Measurements from ENCODE around the gene SORCS3. TPM values are rescaled to one million over a fixed set of nuclear protein-coding genes. Genes with fewer than 3 reads are reported as not detected.

The SORCS3 gene
- polyA plus RNA-seq, 4 donors, result 0.07 to 0.31 TPM; not detected in 2

DNA sequence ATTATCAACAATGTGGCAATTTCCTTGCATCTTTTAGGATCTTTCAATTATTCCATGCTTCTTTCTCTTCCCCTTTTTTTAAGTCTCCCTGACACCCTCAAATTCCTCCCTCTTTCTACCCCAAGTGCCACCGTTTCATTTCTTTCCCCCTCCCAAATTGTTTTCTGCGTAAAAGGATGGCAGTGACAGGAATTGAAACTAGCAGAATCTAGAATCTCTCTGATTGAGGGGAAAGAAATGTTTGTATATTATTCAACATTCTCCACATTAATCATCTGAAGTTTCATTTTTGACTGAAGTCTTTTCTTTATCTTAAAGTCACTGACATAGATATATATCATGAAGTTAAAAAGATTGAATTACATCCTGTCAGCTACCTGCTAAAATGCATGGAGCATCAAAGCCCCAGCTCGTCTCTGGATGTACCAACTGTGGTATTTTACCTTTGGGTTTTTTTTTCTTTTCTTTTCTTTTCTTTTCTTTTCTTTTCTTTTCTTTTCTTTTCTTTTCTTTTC is 633.5 kb downstream of the SORCS3 start:
- Histone ChIP-seq H3K36me3 (ENCODE audit: control insufficient read depth in 3 of 3, insufficient read depth in 2 of 3, low read depth in 1 of 3, low read length in 3 of 3) (no peaks in the 10 kb centered on the region), H3K27ac (ENCODE audit: low read depth in 1 of 3, low read length in 2 of 3) (no peak overlapping the region), H3K4me1 (ENCODE audit: control insufficient read depth in 3 of 3, insufficient read depth in 2 of 3, low read depth in 1 of 3, low read length in 2 of 3) (no peaks in the 10 kb centered on the region), H3K9me3 (ENCODE audit: control insufficient read depth in 2 of 2, insufficient read depth in 1 of 2, low read depth in 1 of 2, low read length in 1 of 2) (no peaks in the 10 kb centered on the region), H3K4me3 (ENCODE audit: low read depth in 1 of 3, low read length in 3 of 3) (no peak overlapping the region), H3K27me3 (ENCODE audit: control insufficient read depth in 3 of 3, insufficient read depth in 3 of 3, low read length in 3 of 3) (no peaks in the 10 kb centered on the region)
- FAIRE-seq (no peak), DNase-seq (no peak)
- 52 to 68% (median 66%) methylated on average over 3 of the region's 3 CpGs for WGBS, 3 donors

- DNase-seq (peak in 1 of 2 donors; percentile 12), FAIRE-seq (no peak)
- Histone ChIP-seq H3K4me3 (ENCODE audit: low read depth in 1 of 3, low read length in 3 of 3) (no peak overlapping the region), H3K36me3 (ENCODE audit: control insufficient read depth in 3 of 3, insufficient read depth in 2 of 3, low read depth in 1 of 3, low read length in 3 of 3) (no peaks in the 10 kb centered on the region), H3K27me3 (ENCODE audit: control insufficient read depth in 3 of 3, insufficient read depth in 3 of 3, low read length in 3 of 3) (no peaks in the 10 kb centered on the region), H3K4me1 (ENCODE audit: control insufficient read depth in 3 of 3, insufficient read depth in 2 of 3, low read depth in 1 of 3, low read length in 2 of 3) (no peaks in the 10 kb centered on the region), H3K27ac (ENCODE audit: low read depth in 1 of 3, low read length in 2 of 3) (no peak overlapping the region), H3K9me3 (ENCODE audit: control insufficient read depth in 2 of 2, insufficient read depth in 1 of 2, low read depth in 1 of 2, low read length in 1 of 2) (no peaks in the 10 kb centered on the region)
- WGBS, 3 donors, result 74 to 93% (median 85%) methylated on average over 7 of the region's 7 CpGs
These were observed 637.3 kb downstream of the SORCS3 start for GRCh38 chr10:105278439-105278838.

- no peak for DNase-seq
- no peaks in the 10 kb centered on the region for H3K27me3 ChIP-seq (ENCODE audit: control insufficient read depth in 3 of 3, insufficient read depth in 3 of 3, low read length in 3 of 3)
- no peak overlapping the region for H3K4me3 ChIP-seq (ENCODE audit: low read depth in 1 of 3, low read length in 3 of 3)
- H3K4me1 ChIP-seq (ENCODE audit: control insufficient read depth in 3 of 3, insufficient read depth in 2 of 3, low read depth in 1 of 3, low read length in 2 of 3), result no peaks in the 10 kb centered on the region
- no peak overlapping the region for H3K27ac ChIP-seq (ENCODE audit: low read depth in 1 of 3, low read length in 2 of 3)
- no peak for FAIRE-seq
- H3K9me3 ChIP-seq (ENCODE audit: control insufficient read depth in 2 of 2, insufficient read depth in 1 of 2, low read depth in 1 of 2, low read length in 1 of 2), result no peaks in the 10 kb centered on the region
- H3K36me3 ChIP-seq (ENCODE audit: control insufficient read depth in 3 of 3, insufficient read depth in 2 of 3, low read depth in 1 of 3, low read length in 3 of 3), result no peaks in the 10 kb centered on the region
These were observed 638.0 kb downstream of the SORCS3 start for GRCh38 chr10:105279101-105279500.

- no peak overlapping the region for H3K4me3 ChIP-seq (ENCODE audit: low read depth in 1 of 3, low read length in 3 of 3)
- H3K27ac ChIP-seq (ENCODE audit: low read depth in 1 of 3, low read length in 2 of 3), result no peak overlapping the region
- no peaks in the 10 kb centered on the region for H3K36me3 ChIP-seq (ENCODE audit: control insufficient read depth in 3 of 3, insufficient read depth in 2 of 3, low read depth in 1 of 3, low read length in 3 of 3)
- DNase-seq (no peak), FAIRE-seq (no peak)
- no peaks in the 10 kb centered on the region for H3K4me1 ChIP-seq (ENCODE audit: control insufficient read depth in 3 of 3, insufficient read depth in 2 of 3, low read depth in 1 of 3, low read length in 2 of 3)
- no peaks in the 10 kb centered on the region for H3K27me3 ChIP-seq (ENCODE audit: control insufficient read depth in 3 of 3, insufficient read depth in 3 of 3, low read length in 3 of 3)
- 70 to 79% (median 76%) methylated on average over 1 of the region's 1 CpG for WGBS, 3 donors
- H3K9me3 ChIP-seq (ENCODE audit: control insufficient read depth in 2 of 2, insufficient read depth in 1 of 2, low read depth in 1 of 2, low read length in 1 of 2), result no peaks in the 10 kb centered on the region
These were observed 639.8 kb downstream of the SORCS3 start for GRCh38 chr10:105280895-105281294.

DNA sequence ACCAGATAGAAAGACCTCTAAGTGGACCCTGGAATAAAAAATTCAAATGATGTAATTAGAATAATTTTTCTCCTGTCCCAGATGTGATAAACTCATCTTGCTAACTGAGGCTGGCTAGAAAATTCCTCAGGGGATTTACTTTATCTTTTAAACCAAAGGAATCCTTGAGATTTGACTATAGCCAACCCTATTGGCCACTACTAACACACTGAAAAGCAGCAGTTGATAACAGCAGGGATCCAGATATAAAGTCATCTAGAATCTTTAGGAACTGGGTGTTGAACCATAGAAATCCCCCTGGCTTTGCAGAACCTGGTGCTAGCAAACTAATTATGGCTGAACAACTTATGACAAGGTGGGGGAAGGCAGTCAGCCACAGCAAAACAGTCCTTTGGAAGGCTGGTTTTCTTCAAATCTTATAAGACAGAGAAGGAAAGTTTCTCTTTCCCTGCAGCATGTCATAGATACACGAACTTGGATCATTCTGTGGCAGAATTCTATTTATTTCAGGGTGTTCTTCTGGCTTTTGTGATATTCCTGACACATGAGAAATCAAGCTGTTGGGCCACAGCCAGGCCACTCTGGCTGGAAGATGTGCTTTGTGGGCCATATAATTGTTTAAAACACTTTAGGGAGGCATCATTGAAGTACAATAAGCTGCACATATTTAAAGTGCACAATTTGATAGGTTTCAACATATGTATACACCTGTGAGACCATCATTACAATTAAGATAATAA is 643.6 kb downstream of the SORCS3 start:
- FAIRE-seq (no peak), DNase-seq (no peak)
- no peak overlapping the region for H3K4me3 ChIP-seq (ENCODE audit: low read depth in 1 of 3, low read length in 3 of 3)
- H3K36me3 ChIP-seq (ENCODE audit: control insufficient read depth in 3 of 3, insufficient read depth in 2 of 3, low read depth in 1 of 3, low read length in 3 of 3), result no peaks in the 10 kb centered on the region
- no peaks in the 10 kb centered on the region for H3K4me1 ChIP-seq (ENCODE audit: control insufficient read depth in 3 of 3, insufficient read depth in 2 of 3, low read depth in 1 of 3, low read length in 2 of 3)
- 5 to 17% (median 10%) methylated on average over 1 of the region's 1 CpG for WGBS, 3 donors
- H3K9me3 ChIP-seq (ENCODE audit: control insufficient read depth in 2 of 2, insufficient read depth in 1 of 2, low read depth in 1 of 2, low read length in 1 of 2), result no peaks in the 10 kb centered on the region
- H3K27ac ChIP-seq (ENCODE audit: low read depth in 1 of 3, low read length in 2 of 3), result no peak overlapping the region
- no peaks in the 10 kb centered on the region for H3K27me3 ChIP-seq (ENCODE audit: control insufficient read depth in 3 of 3, insufficient read depth in 3 of 3, low read length in 3 of 3)

DNA sequence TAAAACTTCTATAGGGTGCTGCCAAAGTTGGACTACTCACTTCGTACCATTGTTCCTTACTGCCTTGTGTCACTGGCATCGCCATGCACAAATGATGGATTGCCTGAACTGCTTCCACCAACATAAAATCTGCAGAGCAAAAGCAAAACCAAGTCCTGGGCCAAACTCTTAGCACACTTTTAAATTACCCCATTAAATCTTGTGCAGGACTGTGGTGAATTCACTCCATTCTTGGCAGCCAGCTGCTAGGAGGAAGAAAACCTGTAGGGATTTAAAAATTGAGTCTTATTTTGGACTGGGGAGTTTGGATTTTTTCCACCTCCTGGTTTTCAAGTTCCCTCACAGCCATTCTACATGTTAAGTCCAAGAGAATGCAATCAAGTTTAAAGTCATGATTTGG is 646.9 kb downstream of the SORCS3 start:
- FAIRE-seq (no peak), DNase-seq (no peak)
- Histone ChIP-seq H3K4me3 (ENCODE audit: low read depth in 1 of 3, low read length in 3 of 3) (no peak overlapping the region), H3K27me3 (ENCODE audit: control insufficient read depth in 3 of 3, insufficient read depth in 3 of 3, low read length in 3 of 3) (no peaks in the 10 kb centered on the region), H3K36me3 (ENCODE audit: control insufficient read depth in 3 of 3, insufficient read depth in 2 of 3, low read depth in 1 of 3, low read length in 3 of 3) (no peaks in the 10 kb centered on the region), H3K4me1 (ENCODE audit: control insufficient read depth in 3 of 3, insufficient read depth in 2 of 3, low read depth in 1 of 3, low read length in 2 of 3) (no peaks in the 10 kb centered on the region), H3K9me3 (ENCODE audit: control insufficient read depth in 2 of 2, insufficient read depth in 1 of 2, low read depth in 1 of 2, low read length in 1 of 2) (no peaks in the 10 kb centered on the region), H3K27ac (ENCODE audit: low read depth in 1 of 3, low read length in 2 of 3) (no peak overlapping the region)
- WGBS, 3 donors, result 57 to 81% (median 63%) methylated on average over 2 of the region's 2 CpGs

DNA sequence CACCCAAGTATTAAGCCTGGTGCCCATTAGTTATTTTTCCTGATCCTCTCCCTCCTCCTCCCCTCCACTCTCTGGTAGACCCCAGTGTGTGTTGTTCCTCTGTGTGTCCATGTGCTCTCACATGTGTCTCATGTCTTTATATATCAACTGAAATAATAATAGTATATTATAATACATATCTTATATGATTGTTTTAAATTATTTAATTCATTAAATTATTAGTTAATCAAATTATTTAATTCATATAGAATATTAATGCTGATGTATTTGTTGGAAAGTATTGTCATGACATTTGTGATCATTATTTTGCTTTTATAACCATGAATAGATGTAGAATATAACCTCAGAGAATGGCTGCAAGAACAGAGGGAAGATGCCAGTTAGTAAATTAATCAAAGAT is 647.5 kb downstream of the SORCS3 start:
- FAIRE-seq, result no peak
- H3K4me1 ChIP-seq (ENCODE audit: control insufficient read depth in 3 of 3, insufficient read depth in 2 of 3, low read depth in 1 of 3, low read length in 2 of 3), result no peaks in the 10 kb centered on the region

GRCh38 chr10:105291571-105291970 is 650.5 kb downstream of the SORCS3 start:
- Histone ChIP-seq H3K27ac (ENCODE audit: low read depth in 1 of 3, low read length in 2 of 3) (no peak overlapping the region), H3K27me3 (ENCODE audit: control insufficient read depth in 3 of 3, insufficient read depth in 3 of 3, low read length in 3 of 3) (no peaks in the 10 kb centered on the region), H3K4me3 (ENCODE audit: low read depth in 1 of 3, low read length in 3 of 3) (no peak overlapping the region), H3K36me3 (ENCODE audit: control insufficient read depth in 3 of 3, insufficient read depth in 2 of 3, low read depth in 1 of 3, low read length in 3 of 3) (no peaks in the 10 kb centered on the region), H3K4me1 (ENCODE audit: control insufficient read depth in 3 of 3, insufficient read depth in 2 of 3, low read depth in 1 of 3, low read length in 2 of 3) (no peaks in the 10 kb centered on the region), H3K9me3 (ENCODE audit: control insufficient read depth in 2 of 2, insufficient read depth in 1 of 2, low read depth in 1 of 2, low read length in 1 of 2) (no peaks in the 10 kb centered on the region)
- WGBS, 3 donors, result 28 to 49% (median 30%) methylated on average over 4 of the region's 4 CpGs
- DNase-seq (no peak), FAIRE-seq (no peak)

More for the DNA sequence above, 647.5 kb downstream of the SORCS3 start:
- Histone ChIP-seq H3K27me3 (ENCODE audit: control insufficient read depth in 3 of 3, insufficient read depth in 3 of 3, low read length in 3 of 3) (no peaks in the 10 kb centered on the region), H3K27ac (ENCODE audit: low read depth in 1 of 3, low read length in 2 of 3) (no peak overlapping the region), H3K4me3 (ENCODE audit: low read depth in 1 of 3, low read length in 3 of 3) (no peak overlapping the region), H3K36me3 (ENCODE audit: control insufficient read depth in 3 of 3, insufficient read depth in 2 of 3, low read depth in 1 of 3, low read length in 3 of 3) (no peaks in the 10 kb centered on the region), H3K9me3 (ENCODE audit: control insufficient read depth in 2 of 2, insufficient read depth in 1 of 2, low read depth in 1 of 2, low read length in 1 of 2) (no peaks in the 10 kb centered on the region)
- DNase-seq, result no peak

DNA sequence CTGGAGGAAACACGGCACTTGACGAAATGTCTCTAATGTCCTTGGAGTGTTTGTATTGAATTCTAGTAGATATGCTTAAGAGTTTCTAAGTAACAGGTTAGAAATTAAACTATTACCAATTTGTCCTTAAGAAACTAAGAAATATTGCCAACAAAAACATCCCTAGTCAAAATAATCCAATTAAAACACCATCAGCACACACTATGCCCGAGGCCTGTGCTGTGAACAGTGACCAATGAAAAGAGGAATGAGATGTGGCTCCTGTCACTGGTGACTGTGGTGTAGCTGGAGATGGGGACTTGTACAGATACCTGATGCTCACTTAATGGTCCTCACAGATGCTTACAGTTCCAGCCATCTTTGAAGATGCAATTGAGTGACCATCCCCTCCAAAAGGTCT is 651.1 kb downstream of the SORCS3 start:
- WGBS, 3 donors, result 77 to 89% (median 80%) methylated on average over 3 of the region's 3 CpGs
- FAIRE-seq, result no peak
- H3K27me3 ChIP-seq (ENCODE audit: control insufficient read depth in 3 of 3, insufficient read depth in 3 of 3, low read length in 3 of 3), result no peaks in the 10 kb centered on the region
- DNase-seq, result no peak
- no peak overlapping the region for H3K27ac ChIP-seq (ENCODE audit: low read depth in 1 of 3, low read length in 2 of 3)
- no peak overlapping the region for H3K4me3 ChIP-seq (ENCODE audit: low read depth in 1 of 3, low read length in 3 of 3)
- H3K4me1 ChIP-seq (ENCODE audit: control insufficient read depth in 3 of 3, insufficient read depth in 2 of 3, low read depth in 1 of 3, low read length in 2 of 3), result no peaks in the 10 kb centered on the region
- H3K36me3 ChIP-seq (ENCODE audit: control insufficient read depth in 3 of 3, insufficient read depth in 2 of 3, low read depth in 1 of 3, low read length in 3 of 3), result no peaks in the 10 kb centered on the region
- H3K9me3 ChIP-seq (ENCODE audit: control insufficient read depth in 2 of 2, insufficient read depth in 1 of 2, low read depth in 1 of 2, low read length in 1 of 2), result no peaks in the 10 kb centered on the region

Measured in small intestine (tissue), 7 donors.